Tibial nerve (tissue), 3 donors: ENCODE results near the gene USP3.

Source experiments
- CTCF ChIP-seq, 5 experiments: fragments of 200-600 bp in 3 of 5; fragments of 450-650 bp in 2 of 5; sonication (generic) in 3 of 5; IDR thresholded peaks; one replicate each; pipeline ENCODE4 v1.5.1; 2016 to 2019; ENCODE audit warnings: antibody characterized with exemption in 5 of 5, mild to moderate bottlenecking in 3 of 5, moderate library complexity in 2 of 5
- POLR2A ChIP-seq, 2 donors: fragments of 450-650 bp; IDR thresholded peaks; one replicate each; pipeline ENCODE4 v1.6.1; 2017; ENCODE audit warnings: antibody characterized with exemption in 2 of 2, mild to moderate bottlenecking in 2 of 2, moderate library complexity in 2 of 2

GRCh38 chr15:63588826-63589225 is 84.4 kb downstream of the USP3 start:
- TF ChIP-seq CTCF (IDR thresholded peaks at IDR 0.05) = no peak
- TF ChIP-seq POLR2A (IDR thresholded peaks at IDR 0.05) = no peak
